ENCODE results near the gene DDX54. TPM values are rescaled to one million over a fixed set of nuclear protein-coding genes. Genes with fewer than 3 reads are reported as not detected.
A peak's percentile ranks its signal among the peaks of the same experiment; 100 is the strongest.

DDX54 gene
- total and polyA plus RNA-seq, 2 of the 8 experiments (the other 6 are each of a cell fraction or from before 2014, with no cell fraction given): 64.9 to 113 TPM

GRCh38 chr12:113140706-113141105, 44.6 kb downstream of the DDX54 start:
- Histone ChIP-seq H3K9me3 (ENCODE audit: insufficient read depth in 2 of 2, low read depth in 1 of 2, low read length in 1 of 2) (no peaks in the 10 kb centered on the region), H4K5ac (ENCODE audit: insufficient read length, low read depth, low read length) (no peak overlapping the region), H3K4me2 (ENCODE audit: insufficient read depth in 1 of 2, low read depth in 2 of 2, low read length in 2 of 2) (no peak overlapping the region), H2BK120ac (replicated peaks; ENCODE audit: low read depth, low read length) (no peak overlapping the region), H4K91ac (replicated peaks; ENCODE audit: insufficient read length, low read length) (no peak overlapping the region), H3K4ac (replicated peaks; ENCODE audit: insufficient read length, low read depth, low read length) (no peak overlapping the region), H3K18ac (ENCODE audit: extremely low read depth, low read length) (no peak overlapping the region), H3K79me2 (ENCODE audit: control insufficient read depth in 1 of 2, insufficient read depth in 2 of 2, low read length in 2 of 2) (no peaks in the 10 kb centered on the region), H3K56ac (replicated peaks; ENCODE audit: insufficient read length, low read depth, low read length) (no peak overlapping the region), H3K27ac (ENCODE audit: low read depth, low read length) (no peak overlapping the region), H2AK5ac (ENCODE audit: low read depth, low read length) (no peak overlapping the region), H3K23me2 (ENCODE audit: low read depth, low read length) (peaks cover 4% of the 10 kb centered on the region; the same call in 1 of the 2 replicates), H3K27me3 (replicated peaks in 1 of 4; ENCODE audit: control insufficient read depth in 3 of 4, extremely low read depth in 1 of 4, insufficient read depth in 3 of 4, low read length in 3 of 4) (no peaks in the 10 kb centered on the region), H3K4me1 (replicated peaks in 1 of 4; ENCODE audit: control insufficient read depth in 3 of 4, insufficient read depth in 4 of 4, low read length in 3 of 4) (peaks cover 0 to 9% (median 1%) of the 10 kb centered on the region in 4 experiments; a peak in 4 of 7 replicates), H2AFZ (ENCODE audit: low read length) (no peak overlapping the region), H2BK15ac (ENCODE audit: low read length) (0 out of 2 replicates have a peak overlapping the region, but pooled peaks have one; percentile 61), H2BK20ac (ENCODE audit: low read length) (no peak overlapping the region), H3K36me3 (ENCODE audit: control insufficient read depth in 2 of 4, insufficient read depth in 4 of 4, low read length in 3 of 4) (no peaks in the 10 kb centered on the region), H3K9ac (replicated peaks in 1 of 4; ENCODE audit: extremely low read depth in 1 of 4, low read depth in 3 of 4, low read length in 3 of 4) (no peak overlapping the region), H3K14ac (ENCODE audit: insufficient read length) (no peak overlapping the region), H4K8ac (ENCODE audit: extremely low read depth, insufficient read depth, low read length) (no peak overlapping the region), H3K4me3 (ENCODE audit: extremely low read depth in 1 of 4, insufficient read depth in 2 of 4, low read depth in 3 of 4, low read length in 4 of 4) (no peak overlapping the region), H2BK12ac (ENCODE audit: low read depth, low read length) (no peak overlapping the region), H2BK5ac (ENCODE audit: low read depth, low read length) (no peak overlapping the region), H4K20me1 (replicated peaks in 1 of 2; ENCODE audit: control insufficient read depth in 1 of 2, insufficient read depth in 2 of 2, low read length in 2 of 2) (no peaks in the 10 kb centered on the region), H3K79me1 (ENCODE audit: low read depth, low read length) (no peaks in the 10 kb centered on the region), H3K23ac (ENCODE audit: insufficient read length) (no peak overlapping the region)
- CTCF ChIA-PET (ENCODE audit: partially characterized antibody): interaction anchor here (0.7 to 3.7 kb wide), 5 partner anchors 10 to 228 kb away, joined by 3 to 13 read pairs (median 4); no protein-coding TSS in a partner anchor
- DNase-seq (ENCODE audit: low read depth in 1 of 2, low spot score in 2 of 2): no peak
- no peak for FAIRE-seq
- 85% methylated on average over 7 of the region's 7 CpGs; no CpG with 5 or more reads in 1 of the 2 experiments for WGBS, 2 experiments (ENCODE audit: extremely low coverage in 1 of 2, insufficient coverage in 1 of 2, insufficient read length in 1 of 2, insufficient replicate concordance in 2 of 2, low coverage in 1 of 2, low lambda C conversion rate in 2 of 2, missing lambda C conversion rate in 1 of 2)
- POLR2A ChIA-PET (ENCODE audit: partially characterized antibody): interaction anchor here (0.7 kb wide), 1 partner anchor 153 kb away, joined by 3 read pairs; no protein-coding TSS in a partner anchor
- TF ChIP-seq RBBP5 (IDR thresholded peaks at IDR 0.05; ENCODE audit: borderline replicate concordance, low read depth, low read length) (no peak), BCL11A (IDR thresholded peaks at IDR 0.05; ENCODE audit: low read depth in 2 of 2, low read length in 2 of 2) (no peak), MAX (IDR thresholded peaks at IDR 0.05) (no peak), SIN3A (conservative IDR thresholded peaks at IDR 0.05 in 1 of 2, IDR thresholded peaks at IDR 0.05 in 1 of 2; ENCODE audit: low read depth in 1 of 2, low read length in 2 of 2) (no peak), SRF (IDR thresholded peaks at IDR 0.05; ENCODE audit: low read depth, low read length) (no peak), SIX5 (IDR thresholded peaks at IDR 0.05; ENCODE audit: low read depth, low read length) (no peak), POU5F1 (IDR thresholded peaks at IDR 0.05; ENCODE audit: low read depth, low read length) (no peak), GTF2F1 (IDR thresholded peaks at IDR 0.05; ENCODE audit: borderline replicate concordance, low read depth, low read length) (no peak), ASH2L (IDR thresholded peaks at IDR 0.05; ENCODE audit: low read length) (no peak), POLR2A (IDR thresholded peaks at IDR 0.05; ENCODE audit: control extremely low read depth in 1 of 2, low read depth in 2 of 2, low read length in 2 of 2) (no peak), EP300 (IDR thresholded peaks at IDR 0.05; ENCODE audit: borderline replicate concordance in 1 of 2, low read depth in 2 of 2, low read length in 2 of 2) (no peak), HDAC2 (IDR thresholded peaks at IDR 0.05; ENCODE audit: borderline replicate concordance in 1 of 2, low read depth in 2 of 2, low read length in 2 of 2) (no peak), EZH2 (IDR thresholded peaks at IDR 0.05; ENCODE audit: low read depth, low read length, severe bottlenecking) (no peak)
